Stimulated activated CD4-positive, alpha-beta T cell treated with anti-CD3 and anti-CD28 coated beads, Interleukin-12 subunit alpha, Interleukin-12 subunit beta, amount 100 ng/mL, for 24 hours (primary cell): ENCODE measurements around the gene CACNA1I.
"Not testable (repeated sequence)": the region's sequence is repeated elsewhere in the genome, so short reads cannot be mapped to it uniquely, and the experiment has no call there.

Experiments
- DNase-seq, 2 experiments: peaks; one replicate each; pipeline ENCODE4 v3.0.0-alpha.2; 2020; ENCODE audit warnings: low read depth in 2 of 2

CACNA1I gene

GRCh38 chr22:39718921-39719475 lies 148.4 kb downstream of the CACNA1I start:
- no peak for DNase-seq

- no peak for DNase-seq
Measured at GRCh38 chr22:39719559-39720450, 149.3 kb downstream of the CACNA1I start.

- DNase-seq, result no peak
Measured at GRCh38 chr22:39721206-39722031, 150.9 kb downstream of the CACNA1I start.

GRCh38 chr22:39722032-39722325 lies 151.4 kb downstream of the CACNA1I start:
- DNase-seq, result no peak

- no peak for DNase-seq
Measured at GRCh38 chr22:39722501-39722900, 151.9 kb downstream of the CACNA1I start.

- no peak for DNase-seq
Measured at GRCh38 chr22:39723463-39723862, 152.9 kb downstream of the CACNA1I start.

- no peak for DNase-seq
Measured at GRCh38 chr22:39723899-39724351, 153.4 kb downstream of the CACNA1I start.

- DNase-seq, result no peak
Measured at GRCh38 chr22:39724390-39724789, 153.8 kb downstream of the CACNA1I start.

GRCh38 chr22:39724857-39725256 lies 154.3 kb downstream of the CACNA1I start:
- no peak for DNase-seq

GRCh38 chr22:39725351-39726035 lies 154.9 kb downstream of the CACNA1I start:
- DNase-seq, result no peak

- no peak for DNase-seq
Measured at GRCh38 chr22:39727541-39727940, 157.0 kb downstream of the CACNA1I start.

- no peak for DNase-seq
Measured at GRCh38 chr22:39728236-39728860, 157.8 kb downstream of the CACNA1I start.

GRCh38 chr22:39729141-39729934 lies 158.8 kb downstream of the CACNA1I start:
- no peak for DNase-seq

GRCh38 chr22:39731481-39731880 lies 160.9 kb downstream of the CACNA1I start:
- no peak for DNase-seq

GRCh38 chr22:39731881-39732555 lies 161.5 kb downstream of the CACNA1I start:
- no peak for DNase-seq

- no peak for DNase-seq
Measured at GRCh38 chr22:39732625-39733024, 162.1 kb downstream of the CACNA1I start.

GRCh38 chr22:39733191-39733590 lies 162.6 kb downstream of the CACNA1I start:
- DNase-seq, result no peak

GRCh38 chr22:39734046-39734445 lies 163.5 kb downstream of the CACNA1I start:
- not testable (repeated sequence) for DNase-seq

GRCh38 chr22:39734866-39735265 lies 164.3 kb downstream of the CACNA1I start:
- no peak for DNase-seq

- DNase-seq, result no peak
Measured at GRCh38 chr22:39735776-39736175, 165.2 kb downstream of the CACNA1I start.
